GM18907 (cell line): ENCODE data around the gene SNRPA1.

Experiments
- ATAC-seq: cut with Tn5 transposase; IDR thresholded peaks from one replicate; pipeline ENCODE4 v1.9.1; 2021; ENCODE audit warnings: mild to moderate bottlenecking, moderate library complexity; ENCODE audit not compliant: unreplicated experiment

Gene SNRPA1

GRCh38 chr15:101294731-101295606, at the start of gene SNRPA1:
SNRPA1 (minus strand) TSS chr15:101295248; CDS start chr15:101295178, 70 bp downstream.
- peak; percentile 84 for ATAC-seq

- no peak for ATAC-seq
These were observed 47.0 kb upstream of the SNRPA1 start for GRCh38 chr15:101342056-101342455.

- ATAC-seq: no peak
These were observed 43.5 kb upstream of the SNRPA1 start for GRCh38 chr15:101338502-101339057.

- no peak for ATAC-seq
These were observed 42.9 kb upstream of the SNRPA1 start for GRCh38 chr15:101337976-101338375.

GRCh38 chr15:101333907-101334789, 39.1 kb upstream of the SNRPA1 start:
- peak; percentile 69 for ATAC-seq

- no peak for ATAC-seq
These were observed 37.0 kb upstream of the SNRPA1 start for GRCh38 chr15:101332061-101332467.

- ATAC-seq: no peak
These were observed 34.9 kb upstream of the SNRPA1 start for GRCh38 chr15:101329867-101330380.

- no peak for ATAC-seq
These were observed 34.3 kb upstream of the SNRPA1 start for GRCh38 chr15:101329309-101329863.

- ATAC-seq: no peak
These were observed 33.0 kb upstream of the SNRPA1 start for GRCh38 chr15:101328001-101328400.

GRCh38 chr15:101327147-101327740, 32.2 kb upstream of the SNRPA1 start:
- no peak for ATAC-seq

GRCh38 chr15:101326462-101327146, 31.6 kb upstream of the SNRPA1 start:
- no peak for ATAC-seq

GRCh38 chr15:101326026-101326315, 30.9 kb upstream of the SNRPA1 start:
- no peak for ATAC-seq

GRCh38 chr15:101325263-101326025, 30.4 kb upstream of the SNRPA1 start:
- no peak for ATAC-seq

- ATAC-seq: no peak
These were observed 29.6 kb upstream of the SNRPA1 start for GRCh38 chr15:101324524-101325177.

- ATAC-seq: no peak
These were observed 28.9 kb upstream of the SNRPA1 start for GRCh38 chr15:101323793-101324523.

- ATAC-seq: no peak
These were observed 27.9 kb upstream of the SNRPA1 start for GRCh38 chr15:101322854-101323477.

GRCh38 chr15:101322016-101322695, 27.1 kb upstream of the SNRPA1 start:
- no peak for ATAC-seq
